NCI-H69 (cell line): ENCODE data around the gene MED15.
"Not testable (repeated sequence)": the region's sequence is repeated elsewhere in the genome, so short reads cannot be mapped to it uniquely, and the experiment has no call there.

Source experiments
- DNase-seq: peaks from one replicate; lab custom pipeline; 2025; lab: John Stamatoyannopoulos, UW

Gene MED15

GRCh38 chr22:20584029-20584871 is 76.8 kb downstream of the MED15 start:
- DNase-seq = no peak

- DNase-seq = no peak
Measured at GRCh38 chr22:20584872-20585638, 77.6 kb downstream of the MED15 start.

- no peak for DNase-seq
Measured at GRCh38 chr22:20585639-20586402, 78.4 kb downstream of the MED15 start.

GRCh38 chr22:20586403-20586745 is 79.0 kb downstream of the MED15 start:
- no peak for DNase-seq

GRCh38 chr22:20587206-20587958 is 80.0 kb downstream of the MED15 start:
- no peak for DNase-seq

- no peak for DNase-seq
Measured at GRCh38 chr22:20588092-20588842, 80.9 kb downstream of the MED15 start.

- DNase-seq = no peak
Measured at GRCh38 chr22:20588843-20589581, 81.6 kb downstream of the MED15 start.

GRCh38 chr22:20589614-20590476 is 82.4 kb downstream of the MED15 start:
- DNase-seq = no peak

GRCh38 chr22:20590477-20591294 is 83.3 kb downstream of the MED15 start:
- DNase-seq = no peak

- DNase-seq = no peak
Measured at GRCh38 chr22:20591295-20591645, 83.9 kb downstream of the MED15 start.

GRCh38 chr22:20591660-20592310 is 84.4 kb downstream of the MED15 start:
- peak; percentile 82 for DNase-seq

GRCh38 chr22:20594038-20594437 is 86.6 kb downstream of the MED15 start:
- not testable (repeated sequence) for DNase-seq

- DNase-seq = not testable (repeated sequence)
Measured at GRCh38 chr22:20594486-20594885, 87.1 kb downstream of the MED15 start.

- DNase-seq = peak; percentile 84
Measured at GRCh38 chr22:20595461-20595860, 88.1 kb downstream of the MED15 start.

GRCh38 chr22:20599117-20599516 is 91.7 kb downstream of the MED15 start:
- DNase-seq = no peak

GRCh38 chr22:20600137-20600673 is 92.8 kb downstream of the MED15 start:
- DNase-seq = no peak

- no peak for DNase-seq
Measured at GRCh38 chr22:20601308-20601707, 93.9 kb downstream of the MED15 start.
